Suprapubic skin (tissue), 4 donors: ENCODE results near the gene PCNX2.

ENCODE experiments used
- EP300 ChIP-seq: sonication (generic); formaldehyde crosslinking; IDR thresholded peaks from one replicate; pipeline ENCODE4 v1.6.1; 2017; ENCODE audit warnings: antibody characterized with exemption
- POLR2A ChIP-seq, 2 donors: fragments of 450-650 bp; IDR thresholded peaks; one replicate each; pipeline ENCODE4 v1.6.1; 2017; ENCODE audit warnings: antibody characterized with exemption in 2 of 2, mild to moderate bottlenecking in 2 of 2, moderate library complexity in 2 of 2
- POLR2AphosphoS5 ChIP-seq, 3 donors: sonication (generic); formaldehyde crosslinking; IDR thresholded peaks; one replicate each; pipeline ENCODE4 v1.6.1; 2017; ENCODE audit warnings: antibody characterized with exemption in 3 of 3
- TF ChIP-seq, protein P1 (sequence below), 2 donors: fragments of 200-600 bp in 1 of 2; fragments of 450-650 bp in 1 of 2; sonication (generic) in 1 of 2; IDR thresholded peaks; one replicate each; pipeline ENCODE4 v1.5.1; 2016 to 2019; ENCODE audit warnings: antibody characterized with exemption in 2 of 2, mild to moderate bottlenecking in 1 of 2, moderate library complexity in 1 of 2

DNA sequence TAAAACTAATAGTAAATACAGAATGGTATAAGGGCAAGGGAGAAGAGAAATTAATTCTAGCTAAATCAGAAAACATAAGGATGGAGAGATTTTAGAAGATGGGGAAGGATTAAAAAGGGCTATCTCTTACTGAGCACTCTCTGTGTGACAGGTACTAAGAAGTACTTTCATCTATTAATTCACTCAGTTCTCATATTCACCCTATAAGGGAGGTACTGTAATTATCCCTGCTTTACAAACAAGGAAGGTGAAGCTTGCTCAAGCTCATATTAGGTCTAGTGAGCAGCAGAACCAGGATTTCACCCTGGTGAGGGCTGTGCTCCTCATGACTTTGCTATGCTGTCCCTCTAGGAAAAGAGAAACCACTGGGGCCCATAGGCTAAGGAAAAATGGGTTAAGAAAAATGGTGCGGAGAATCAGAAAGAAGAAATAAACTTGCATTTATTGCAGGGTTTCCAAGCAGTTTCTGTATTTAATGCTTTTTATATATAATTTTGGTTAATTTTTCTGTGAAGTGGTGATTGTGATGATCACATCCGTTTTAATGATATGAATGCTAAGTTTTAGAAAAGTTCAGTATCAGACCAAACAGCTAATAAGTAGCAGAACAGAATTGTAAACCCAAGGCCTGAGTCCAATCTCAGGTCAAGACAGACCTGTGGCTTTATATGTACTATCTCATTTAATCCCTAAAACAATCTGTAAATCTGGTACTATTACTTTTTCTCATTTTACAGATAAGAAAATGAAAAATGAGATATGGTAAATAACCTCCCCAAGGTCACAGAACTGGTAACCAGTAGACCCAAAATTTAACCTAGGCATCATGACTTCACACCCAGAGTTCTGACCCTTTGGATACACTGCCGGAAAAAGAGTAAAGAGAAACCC, 1.7 kb downstream of the PCNX2 start:
- TF ChIP-seq, protein P1, sequence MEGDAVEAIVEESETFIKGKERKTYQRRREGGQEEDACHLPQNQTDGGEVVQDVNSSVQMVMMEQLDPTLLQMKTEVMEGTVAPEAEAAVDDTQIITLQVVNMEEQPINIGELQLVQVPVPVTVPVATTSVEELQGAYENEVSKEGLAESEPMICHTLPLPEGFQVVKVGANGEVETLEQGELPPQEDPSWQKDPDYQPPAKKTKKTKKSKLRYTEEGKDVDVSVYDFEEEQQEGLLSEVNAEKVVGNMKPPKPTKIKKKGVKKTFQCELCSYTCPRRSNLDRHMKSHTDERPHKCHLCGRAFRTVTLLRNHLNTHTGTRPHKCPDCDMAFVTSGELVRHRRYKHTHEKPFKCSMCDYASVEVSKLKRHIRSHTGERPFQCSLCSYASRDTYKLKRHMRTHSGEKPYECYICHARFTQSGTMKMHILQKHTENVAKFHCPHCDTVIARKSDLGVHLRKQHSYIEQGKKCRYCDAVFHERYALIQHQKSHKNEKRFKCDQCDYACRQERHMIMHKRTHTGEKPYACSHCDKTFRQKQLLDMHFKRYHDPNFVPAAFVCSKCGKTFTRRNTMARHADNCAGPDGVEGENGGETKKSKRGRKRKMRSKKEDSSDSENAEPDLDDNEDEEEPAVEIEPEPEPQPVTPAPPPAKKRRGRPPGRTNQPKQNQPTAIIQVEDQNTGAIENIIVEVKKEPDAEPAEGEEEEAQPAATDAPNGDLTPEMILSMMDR (IDR thresholded peaks at IDR 0.05) = no peak
- TF ChIP-seq POLR2AphosphoS5 (IDR thresholded peaks at IDR 0.05) = no peak
- no peak for TF ChIP-seq POLR2A (IDR thresholded peaks at IDR 0.05)
- no peak for TF ChIP-seq EP300
